Activated B cell treated with CpG ODN at 0.5 μM for 24 hours (primary cell): ENCODE results near the gene PAGR1. TPM values are rescaled to one million over a fixed set of nuclear protein-coding genes. Genes with fewer than 3 reads are reported as not detected.
A peak's percentile ranks its signal among the peaks of the same experiment; 100 is the strongest.

Source experiments
- ATAC-seq: fragments of 200-7000 bp; cut with Tn5 transposase; one replicate; pipeline ENCODE4 v1.10.0; 2021; ENCODE audit warnings: low read depth, mild to moderate bottlenecking, moderate library complexity
- CTCF ChIA-PET: fragments of 350-600 bp; sonication (Branson Sonifier 250); formaldehyde crosslinking; loops from one replicate; lab custom pipeline; 2021; ENCODE audit warnings: antibody characterized with exemption; lab: Charles Lee
- POLR2A ChIA-PET: fragments of 350-600 bp; sonication (Branson Sonifier 250); formaldehyde crosslinking; loops from one replicate; lab custom pipeline; 2021; ENCODE audit warnings: antibody characterized with exemption; lab: Charles Lee
- DNase-seq: peaks from one replicate; pipeline ENCODE4 v3.0.0; 2022
- H3K27ac Mint-ChIP-seq: one replicate; pipeline ENCODE4 v1.8.0; 2020; ENCODE audit warnings: mixed read lengths
- H3K27me3 Mint-ChIP-seq: one replicate; pipeline ENCODE4 v1.8.0; 2021; ENCODE audit warnings: mixed read lengths
- H3K36me3 Mint-ChIP-seq: one replicate; pipeline ENCODE4 v1.8.0; 2021; ENCODE audit warnings: low read depth, mixed read lengths
- H3K4me1 Mint-ChIP-seq: one replicate; pipeline ENCODE4 v1.8.0; 2021; ENCODE audit warnings: mixed read lengths
- H3K4me3 Mint-ChIP-seq: one replicate; pipeline ENCODE4 v1.8.0; 2020; ENCODE audit warnings: mild to moderate bottlenecking, mixed read lengths
- H3K9me3 Mint-ChIP-seq: one replicate; pipeline ENCODE4 v1.8.0; 2020; ENCODE audit warnings: mixed read lengths
- intact Hi-C: fragments of 100-400 bp; cut with micrococcal nuclease; formaldehyde crosslinking; loops from one replicate; pipeline ENCODE4 v1.15.1; 2024
- total RNA-seq: library from RNA; stranded (reverse); gene quantifications from 2 replicates; pipeline ENCODE4 v1.2.3, GENCODE V29; 2022
- TF ChIP-seq, protein P1 (sequence below): fragments of 200-600 bp; IDR thresholded peaks from one replicate; pipeline ENCODE4 v1.8.0; 2022; ENCODE audit warnings: antibody characterized with exemption, mild to moderate bottlenecking

The PAGR1 gene
- total RNA-seq, 1 donor from 2014 or later = 18.6 TPM

DNA sequence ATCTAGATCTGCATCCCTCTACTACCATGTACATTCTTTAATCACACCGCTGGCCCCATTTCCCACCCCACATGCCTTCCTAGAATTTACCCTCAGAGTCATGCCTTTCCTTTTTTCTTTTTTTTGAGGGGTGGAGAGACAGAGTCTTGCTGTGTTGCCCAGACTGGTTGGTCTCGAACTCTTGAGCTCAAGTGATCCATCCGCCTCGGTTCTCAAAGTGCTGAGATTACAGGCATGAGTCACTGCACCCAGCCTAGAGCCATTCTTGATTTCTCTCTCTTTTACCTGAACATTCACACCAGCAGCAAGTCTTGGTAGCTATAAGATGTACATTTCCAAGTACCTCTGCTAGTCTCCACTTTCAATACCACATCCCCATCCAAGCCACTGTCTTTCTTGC is 2.1 kb downstream of the PAGR1 start:
- Mint-ChIP-seq H3K27ac (peak overlapping the region; percentile 64), H3K9me3 (no peaks in the 10 kb centered on the region), H3K36me3 (peaks cover 39% of the 10 kb centered on the region), H3K4me1 (peaks cover 77% of the 10 kb centered on the region), H3K4me3 (peak overlapping the region; percentile 70), H3K27me3 (no peaks in the 10 kb centered on the region)
- ChIA-PET POLR2A (interaction anchor here (0.6 to 8.2 kb wide), 7 partner anchors 10 to 866 kb away, joined by 3 to 147 read pairs (median 5); partner anchors contain the start of genes KCTD13 and MAZ), CTCF (interaction anchor here (4.5 kb wide), 1 partner anchor 30 kb away, joined by 24 read pairs; no protein-coding TSS in a partner anchor)
- intact Hi-C loops = loop anchor here (5.0 kb wide), 1 partner anchor 1359 kb away; no protein-coding TSS in a partner anchor
- no peak for ATAC-seq
- TF ChIP-seq, protein P1, sequence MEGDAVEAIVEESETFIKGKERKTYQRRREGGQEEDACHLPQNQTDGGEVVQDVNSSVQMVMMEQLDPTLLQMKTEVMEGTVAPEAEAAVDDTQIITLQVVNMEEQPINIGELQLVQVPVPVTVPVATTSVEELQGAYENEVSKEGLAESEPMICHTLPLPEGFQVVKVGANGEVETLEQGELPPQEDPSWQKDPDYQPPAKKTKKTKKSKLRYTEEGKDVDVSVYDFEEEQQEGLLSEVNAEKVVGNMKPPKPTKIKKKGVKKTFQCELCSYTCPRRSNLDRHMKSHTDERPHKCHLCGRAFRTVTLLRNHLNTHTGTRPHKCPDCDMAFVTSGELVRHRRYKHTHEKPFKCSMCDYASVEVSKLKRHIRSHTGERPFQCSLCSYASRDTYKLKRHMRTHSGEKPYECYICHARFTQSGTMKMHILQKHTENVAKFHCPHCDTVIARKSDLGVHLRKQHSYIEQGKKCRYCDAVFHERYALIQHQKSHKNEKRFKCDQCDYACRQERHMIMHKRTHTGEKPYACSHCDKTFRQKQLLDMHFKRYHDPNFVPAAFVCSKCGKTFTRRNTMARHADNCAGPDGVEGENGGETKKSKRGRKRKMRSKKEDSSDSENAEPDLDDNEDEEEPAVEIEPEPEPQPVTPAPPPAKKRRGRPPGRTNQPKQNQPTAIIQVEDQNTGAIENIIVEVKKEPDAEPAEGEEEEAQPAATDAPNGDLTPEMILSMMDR = no peak
- DNase-seq = no peak

DNA sequence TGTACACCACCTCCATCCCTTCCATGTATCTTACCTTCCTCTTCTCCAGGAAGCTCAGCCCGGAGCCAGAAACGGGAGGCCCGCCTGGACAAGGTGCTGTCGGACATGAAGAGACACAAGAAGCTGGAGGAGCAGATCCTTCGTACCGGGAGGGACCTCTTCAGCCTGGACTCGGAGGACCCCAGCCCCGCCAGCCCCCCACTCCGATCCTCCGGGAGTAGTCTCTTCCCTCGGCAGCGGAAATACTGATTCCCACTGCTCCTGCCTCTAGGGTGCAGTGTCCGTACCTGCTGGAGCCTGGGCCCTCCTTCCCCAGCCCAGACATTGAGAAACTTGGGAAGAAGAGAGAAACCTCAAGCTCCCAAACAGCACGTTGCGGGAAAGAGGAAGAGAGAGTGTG is 3.6 kb downstream of the PAGR1 start:
- H3K9me3 Mint-ChIP-seq = no peaks in the 10 kb centered on the region
- H3K36me3 Mint-ChIP-seq = peaks cover 39% of the 10 kb centered on the region
- H3K4me1 Mint-ChIP-seq = peaks cover 74% of the 10 kb centered on the region
- intact Hi-C loops = loop anchor here (5.0 kb wide), 1 partner anchor 1358 kb away; no protein-coding TSS in a partner anchor
- ChIA-PET CTCF (interaction anchor here (2.1 to 4.5 kb wide), 2 partner anchors 12 to 28 kb away, joined by 8 to 24 read pairs; no protein-coding TSS in a partner anchor), POLR2A (interaction anchor here (0.6 to 8.2 kb wide), 8 partner anchors 11 to 154 kb away, joined by 3 to 147 read pairs (median 6); partner anchors contain the start of genes KIF22, MAZ and TAOK2)
- TF ChIP-seq, protein P1 = no peak
- peak overlapping the region; percentile 95 for H3K4me3 Mint-ChIP-seq
- H3K27ac Mint-ChIP-seq = peak overlapping the region; percentile 94
- H3K27me3 Mint-ChIP-seq = no peaks in the 10 kb centered on the region
- no peak for ATAC-seq
- no peak for DNase-seq

DNA sequence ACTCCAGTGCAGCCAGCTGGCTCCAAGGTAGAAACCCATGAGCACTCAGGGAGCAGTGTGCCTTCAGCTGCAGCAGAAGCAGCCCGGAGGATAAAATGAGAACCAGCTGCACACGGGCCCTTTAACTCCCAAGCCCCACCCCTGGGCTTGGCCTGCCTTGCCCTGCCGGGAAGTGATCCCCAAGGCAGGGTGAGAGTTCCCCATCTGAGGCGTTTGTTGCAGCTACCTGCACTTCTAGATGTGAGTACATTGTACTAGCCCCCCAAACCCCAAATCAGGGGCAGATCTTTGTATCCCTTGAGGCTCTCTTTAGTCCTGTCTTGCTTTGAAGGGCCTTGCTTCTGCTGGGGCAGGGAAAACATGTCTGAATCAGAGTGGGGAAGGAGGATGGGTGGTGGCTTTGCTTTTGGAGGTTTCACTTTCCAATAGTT is 4.3 kb downstream of the PAGR1 start, which contains the start of gene MVP:
MVP (plus strand) TSS at position 192 of the 431 bp plus-strand sequence. CDS start 10,088 bp downstream, outside the sequence.
- ATAC-seq (peak; percentile 14), DNase-seq (peak; percentile 55)
- Mint-ChIP-seq H3K9me3 (no peaks in the 10 kb centered on the region), H3K4me3 (peak within 1 kb of the TSS; percentile 95), H3K4me1 (peaks cover 71% of the 10 kb centered on the region), H3K36me3 (peaks cover 43% of the 10 kb centered on the region), H3K27ac (peak within 1 kb of the TSS; percentile 94), H3K27me3 (no peaks in the 10 kb centered on the region)
- TF ChIP-seq, protein P1 = no peak
- ChIA-PET CTCF (interaction anchor here (1.4 to 4.5 kb wide), 3 partner anchors 12 to 28 kb away, joined by 3 to 24 read pairs (median 8); no protein-coding TSS in a partner anchor), POLR2A (interaction anchor here (0.6 to 8.2 kb wide), 10 partner anchors 9 to 245 kb away, joined by 3 to 147 read pairs (median 5); partner anchors contain the start of genes ALDOA, C16orf54, KIF22 and MAZ)
- intact Hi-C loops = loop anchor here (1.0 to 2.0 kb wide), 3 partner anchors 13 to 153 kb away; partner anchors contain the start of genes CDIPT, MAZ and TAOK2

DNA sequence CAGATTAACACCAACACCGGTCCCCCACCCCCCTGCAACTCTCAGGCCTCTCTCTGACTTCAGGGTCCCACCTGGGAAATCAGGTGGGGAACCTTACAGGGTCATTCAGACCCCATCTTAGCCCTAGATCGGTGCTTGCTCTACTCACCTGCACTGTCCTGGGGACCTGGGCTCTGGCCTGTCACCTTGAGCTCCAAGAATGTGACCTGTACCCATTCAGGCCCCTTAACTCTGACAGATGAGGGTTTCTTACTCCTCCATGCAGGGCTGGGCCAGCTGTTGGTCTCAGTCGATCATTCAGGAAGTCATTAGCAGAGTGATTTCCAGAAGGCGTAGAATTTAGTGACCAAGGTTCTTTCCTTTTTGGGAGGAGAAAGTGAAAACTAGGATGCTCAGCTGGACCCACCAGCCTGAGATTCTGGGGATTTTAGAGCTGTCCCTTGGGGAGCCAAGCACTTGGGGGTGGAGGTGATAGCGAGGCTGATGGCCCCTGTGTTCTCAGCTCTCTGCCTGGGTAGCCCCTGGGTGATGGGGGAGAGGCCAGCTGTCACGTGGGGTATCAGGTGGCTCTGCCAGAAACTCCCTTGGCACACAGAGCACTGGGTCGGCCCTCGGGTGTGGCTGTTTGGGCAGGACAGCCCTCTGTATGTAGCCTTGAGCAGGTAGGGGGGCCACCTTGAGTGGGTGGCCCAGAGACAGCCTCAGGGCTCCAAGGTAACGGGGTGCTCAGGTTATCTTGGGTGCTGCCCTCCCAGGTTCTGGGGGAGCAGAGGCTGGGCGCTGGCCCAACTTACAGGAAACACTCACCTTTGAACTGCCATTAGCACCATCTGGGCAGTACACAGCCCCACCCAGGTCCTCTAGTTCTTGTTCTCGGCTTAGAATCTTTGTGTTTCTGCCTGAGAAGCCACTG is 5.0 kb downstream of the PAGR1 start:
- Mint-ChIP-seq H3K27me3 (no peaks in the 10 kb centered on the region), H3K9me3 (no peaks in the 10 kb centered on the region), H3K36me3 (peaks cover 44% of the 10 kb centered on the region), H3K27ac (peak overlapping the region; percentile 94), H3K4me3 (peak overlapping the region; percentile 95), H3K4me1 (peaks cover 69% of the 10 kb centered on the region)
- ATAC-seq (peak; percentile 47), DNase-seq (peak; percentile 56)
- TF ChIP-seq, protein P1 = no peak
- CTCF ChIA-PET = interaction anchor here (1.4 to 4.5 kb wide), 3 partner anchors 13 to 27 kb away, joined by 3 to 24 read pairs (median 8); no protein-coding TSS in a partner anchor
- POLR2A ChIA-PET = interaction anchor here (0.5 to 8.2 kb wide), 14 partner anchors 9 to 244 kb away, joined by 3 to 147 read pairs (median 4); partner anchors contain the start of genes ALDOA, ASPHD1, C16orf54 and KCTD13
- intact Hi-C loops = loop anchor here (1.0 to 2.0 kb wide), 4 partner anchors 14 to 152 kb away; partner anchors contain the start of genes CDIPT, MAZ and TAOK2
